ENCODE data around the gene SGTA.

DNA sequence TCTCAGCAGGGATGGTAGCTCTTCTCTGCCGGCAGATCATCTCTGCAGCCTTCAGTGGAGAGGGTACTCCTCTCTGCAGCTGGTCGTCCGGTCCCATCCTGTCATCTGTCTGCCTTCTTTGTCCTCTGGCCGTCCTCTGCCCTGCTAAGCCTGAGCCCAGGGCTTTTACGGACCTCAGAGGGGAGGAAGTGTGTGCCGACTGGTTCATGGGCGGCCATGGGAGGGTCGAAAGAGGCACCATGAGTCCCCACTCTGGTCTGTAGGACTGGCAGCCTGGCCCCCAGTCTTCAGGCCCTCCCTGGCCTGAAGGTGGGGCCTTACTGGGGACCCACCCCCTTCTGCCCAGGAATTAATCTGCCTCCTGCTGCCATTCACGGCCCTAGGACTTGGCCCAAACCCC lies 40.6 kb upstream of the SGTA start:
- TF ChIP-seq, protein P1, sequence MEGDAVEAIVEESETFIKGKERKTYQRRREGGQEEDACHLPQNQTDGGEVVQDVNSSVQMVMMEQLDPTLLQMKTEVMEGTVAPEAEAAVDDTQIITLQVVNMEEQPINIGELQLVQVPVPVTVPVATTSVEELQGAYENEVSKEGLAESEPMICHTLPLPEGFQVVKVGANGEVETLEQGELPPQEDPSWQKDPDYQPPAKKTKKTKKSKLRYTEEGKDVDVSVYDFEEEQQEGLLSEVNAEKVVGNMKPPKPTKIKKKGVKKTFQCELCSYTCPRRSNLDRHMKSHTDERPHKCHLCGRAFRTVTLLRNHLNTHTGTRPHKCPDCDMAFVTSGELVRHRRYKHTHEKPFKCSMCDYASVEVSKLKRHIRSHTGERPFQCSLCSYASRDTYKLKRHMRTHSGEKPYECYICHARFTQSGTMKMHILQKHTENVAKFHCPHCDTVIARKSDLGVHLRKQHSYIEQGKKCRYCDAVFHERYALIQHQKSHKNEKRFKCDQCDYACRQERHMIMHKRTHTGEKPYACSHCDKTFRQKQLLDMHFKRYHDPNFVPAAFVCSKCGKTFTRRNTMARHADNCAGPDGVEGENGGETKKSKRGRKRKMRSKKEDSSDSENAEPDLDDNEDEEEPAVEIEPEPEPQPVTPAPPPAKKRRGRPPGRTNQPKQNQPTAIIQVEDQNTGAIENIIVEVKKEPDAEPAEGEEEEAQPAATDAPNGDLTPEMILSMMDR (IDR thresholded peaks at IDR 0.05; ENCODE audit: low read depth, low read length, missing input control): no peak
- TF ChIP-seq YY1 (IDR thresholded peaks at IDR 0.05) (no peak), RAD21 (IDR thresholded peaks at IDR 0.05) (no peak), JUND (IDR thresholded peaks at IDR 0.05) (no peak)
- TF ChIP-seq, protein P2, sequence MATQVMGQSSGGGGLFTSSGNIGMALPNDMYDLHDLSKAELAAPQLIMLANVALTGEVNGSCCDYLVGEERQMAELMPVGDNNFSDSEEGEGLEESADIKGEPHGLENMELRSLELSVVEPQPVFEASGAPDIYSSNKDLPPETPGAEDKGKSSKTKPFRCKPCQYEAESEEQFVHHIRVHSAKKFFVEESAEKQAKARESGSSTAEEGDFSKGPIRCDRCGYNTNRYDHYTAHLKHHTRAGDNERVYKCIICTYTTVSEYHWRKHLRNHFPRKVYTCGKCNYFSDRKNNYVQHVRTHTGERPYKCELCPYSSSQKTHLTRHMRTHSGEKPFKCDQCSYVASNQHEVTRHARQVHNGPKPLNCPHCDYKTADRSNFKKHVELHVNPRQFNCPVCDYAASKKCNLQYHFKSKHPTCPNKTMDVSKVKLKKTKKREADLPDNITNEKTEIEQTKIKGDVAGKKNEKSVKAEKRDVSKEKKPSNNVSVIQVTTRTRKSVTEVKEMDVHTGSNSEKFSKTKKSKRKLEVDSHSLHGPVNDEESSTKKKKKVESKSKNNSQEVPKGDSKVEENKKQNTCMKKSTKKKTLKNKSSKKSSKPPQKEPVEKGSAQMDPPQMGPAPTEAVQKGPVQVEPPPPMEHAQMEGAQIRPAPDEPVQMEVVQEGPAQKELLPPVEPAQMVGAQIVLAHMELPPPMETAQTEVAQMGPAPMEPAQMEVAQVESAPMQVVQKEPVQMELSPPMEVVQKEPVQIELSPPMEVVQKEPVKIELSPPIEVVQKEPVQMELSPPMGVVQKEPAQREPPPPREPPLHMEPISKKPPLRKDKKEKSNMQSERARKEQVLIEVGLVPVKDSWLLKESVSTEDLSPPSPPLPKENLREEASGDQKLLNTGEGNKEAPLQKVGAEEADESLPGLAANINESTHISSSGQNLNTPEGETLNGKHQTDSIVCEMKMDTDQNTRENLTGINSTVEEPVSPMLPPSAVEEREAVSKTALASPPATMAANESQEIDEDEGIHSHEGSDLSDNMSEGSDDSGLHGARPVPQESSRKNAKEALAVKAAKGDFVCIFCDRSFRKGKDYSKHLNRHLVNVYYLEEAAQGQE (IDR thresholded peaks at IDR 0.05): no peak
- TF ChIP-seq, protein P3, sequence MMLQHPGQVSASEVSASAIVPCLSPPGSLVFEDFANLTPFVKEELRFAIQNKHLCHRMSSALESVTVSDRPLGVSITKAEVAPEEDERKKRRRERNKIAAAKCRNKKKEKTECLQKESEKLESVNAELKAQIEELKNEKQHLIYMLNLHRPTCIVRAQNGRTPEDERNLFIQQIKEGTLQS (IDR thresholded peaks at IDR 0.05): no peak
- TF ChIP-seq, protein P4, sequence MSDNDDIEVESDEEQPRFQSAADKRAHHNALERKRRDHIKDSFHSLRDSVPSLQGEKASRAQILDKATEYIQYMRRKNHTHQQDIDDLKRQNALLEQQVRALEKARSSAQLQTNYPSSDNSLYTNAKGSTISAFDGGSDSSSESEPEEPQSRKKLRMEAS (IDR thresholded peaks at IDR 0.05): no peak
